ENCODE measurements around the gene MXRA8.
"Not testable (repeated sequence)": the region's sequence is repeated elsewhere in the genome, so short reads cannot be mapped to it uniquely, and the experiment has no call there.

The MXRA8 gene

GRCh38 chr1:1320666-1321448 lies 37.5 kb downstream of the MXRA8 start:
- Histone ChIP-seq H3K4me3 (no peak overlapping the region), H3K9me3 (no peaks in the 10 kb centered on the region), H3K27me3 (no peaks in the 10 kb centered on the region), H3K27ac (peak overlapping the region; percentile 26 to 62), H3K4me1 (peaks cover 0 to 66% (median 55%) of the 10 kb centered on the region in 4 donors), H3K36me3 (peaks cover 10 to 49% (median 35%) of the 10 kb centered on the region in 3 donors)
- intact Hi-C loops (cut with DNase I; ENCODE audit: low total_unique reads): no loop called here
- TF ChIP-seq CTCF (IDR thresholded peaks at IDR 0.05): no peak
- DNase-seq: no peak

GRCh38 chr1:1319646-1319941 lies 38.8 kb downstream of the MXRA8 start:
- H3K27ac ChIP-seq: peak overlapping the region; percentile 26 to 62
- DNase-seq: no peak
- intact Hi-C loops (cut with DNase I; ENCODE audit: low total_unique reads): no loop called here
- peaks cover 0 to 56% (median 45%) of the 10 kb centered on the region in 4 donors for H3K4me1 ChIP-seq
- H3K9me3 ChIP-seq: no peaks in the 10 kb centered on the region
- H3K36me3 ChIP-seq: peaks cover 15 to 59% (median 45%) of the 10 kb centered on the region in 3 donors
- H3K27me3 ChIP-seq: no peaks in the 10 kb centered on the region
- no peak for TF ChIP-seq CTCF (IDR thresholded peaks at IDR 0.05)
- H3K4me3 ChIP-seq: no peak overlapping the region

GRCh38 chr1:1318777-1319645 lies 39.3 kb downstream of the MXRA8 start:
- Histone ChIP-seq H3K4me3 (no peak overlapping the region), H3K9me3 (no peaks in the 10 kb centered on the region), H3K36me3 (peaks cover 18 to 65% (median 50%) of the 10 kb centered on the region in 3 donors), H3K27ac (peak overlapping the region; percentile 62 to 65), H3K4me1 (peaks cover 0 to 56% (median 44%) of the 10 kb centered on the region in 4 donors), H3K27me3 (no peaks in the 10 kb centered on the region)
- TF ChIP-seq CTCF (IDR thresholded peaks at IDR 0.05): no peak
- intact Hi-C loops (cut with DNase I; ENCODE audit: low total_unique reads): no loop called here
- DNase-seq: no peak

GRCh38 chr1:1318131-1318652 lies 40.2 kb downstream of the MXRA8 start:
- H3K9me3 ChIP-seq: no peaks in the 10 kb centered on the region
- no peak overlapping the region for H3K4me3 ChIP-seq
- peak; percentile 92 to 94 for DNase-seq
- peaks cover 0 to 51% (median 38%) of the 10 kb centered on the region in 4 donors for H3K4me1 ChIP-seq
- peak overlapping the region; percentile 62 to 65 for H3K27ac ChIP-seq
- no peak for TF ChIP-seq CTCF (IDR thresholded peaks at IDR 0.05)
- H3K36me3 ChIP-seq: peaks cover 26 to 73% (median 59%) of the 10 kb centered on the region in 3 donors
- intact Hi-C loops (cut with DNase I; ENCODE audit: low total_unique reads): no loop called here
- no peaks in the 10 kb centered on the region for H3K27me3 ChIP-seq

GRCh38 chr1:1317420-1317819 lies 40.9 kb downstream of the MXRA8 start:
- Histone ChIP-seq H3K4me1 (peaks cover 0 to 43% (median 31%) of the 10 kb centered on the region in 4 donors), H3K27ac (peak overlapping the region; percentile 62 to 65), H3K36me3 (peaks cover 34 to 81% (median 66%) of the 10 kb centered on the region in 3 donors), H3K27me3 (no peaks in the 10 kb centered on the region), H3K9me3 (no peaks in the 10 kb centered on the region), H3K4me3 (no peak overlapping the region)
- no peak for DNase-seq
- TF ChIP-seq CTCF (IDR thresholded peaks at IDR 0.05): no peak
- intact Hi-C loops (cut with DNase I; ENCODE audit: low total_unique reads): no loop called here

GRCh38 chr1:1316199-1316598 lies 42.2 kb downstream of the MXRA8 start:
- H3K27ac ChIP-seq; H3K4me3 ChIP-seq; H3K27me3 ChIP-seq; H3K9me3 ChIP-seq; intact Hi-C loops (cut with DNase I; ENCODE audit: low total_unique reads); DNase-seq: not testable (repeated sequence)
- H3K36me3 ChIP-seq: peaks cover 40 to 84% (median 79%) of the 10 kb centered on the region in 3 donors
- peaks cover 0 to 31% (median 21%) of the 10 kb centered on the region in 4 donors for H3K4me1 ChIP-seq
